CD4-positive, alpha-beta T cell treated with Interleukin-4 for 1 hour (primary cell): ENCODE measurements around the gene KLF6.

Source experiments
- DNase-seq, 2 donors: peaks; one replicate each; pipeline ENCODE4 v3.0.0-alpha.2; 2020 to 2022

The KLF6 gene

GRCh38 chr10:3727268-3727667, 57.7 kb downstream of the KLF6 start:
- DNase-seq, result no peak
